ENCODE data around the gene PCDHA13.

GRCh38 chr5:140855772-140856674, 25.9 kb upstream of the PCDHA13 start, which contains the start of gene PCDHA10:
- TF ChIP-seq CTCF (IDR thresholded peaks at IDR 0.05) = peak; percentile 25 to 29 (median 28)
- TF ChIP-seq POLR2A (IDR thresholded peaks at IDR 0.05; ENCODE audit: low read depth) = no peak
- no peak for TF ChIP-seq EP300 (IDR thresholded peaks at IDR 0.05)
